ENCODE measurements around the gene VSTM1.
"Not testable (repeated sequence)": the region's sequence is repeated elsewhere in the genome, so short reads cannot be mapped to it uniquely, and the experiment has no call there.

Gene VSTM1, protein sequence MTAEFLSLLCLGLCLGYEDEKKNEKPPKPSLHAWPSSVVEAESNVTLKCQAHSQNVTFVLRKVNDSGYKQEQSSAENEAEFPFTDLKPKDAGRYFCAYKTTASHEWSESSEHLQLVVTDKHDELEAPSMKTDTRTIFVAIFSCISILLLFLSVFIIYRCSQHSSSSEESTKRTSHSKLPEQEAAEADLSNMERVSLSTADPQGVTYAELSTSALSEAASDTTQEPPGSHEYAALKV

GRCh38 chr19:54063350-54064116 lies at the start of gene VSTM1:
TSS of gene VSTM1 (minus strand) at chr19:54063897. CDS start at chr19:54063777, 120 bp downstream.
- no peak for DNase-seq

GRCh38 chr19:54109651-54110050 lies 46.0 kb upstream of the VSTM1 start:
- DNase-seq = no peak

GRCh38 chr19:54108496-54108895 lies 44.8 kb upstream of the VSTM1 start:
- DNase-seq = no peak

- DNase-seq = no peak
Observed at GRCh38 chr19:54107876-54108490, 44.3 kb upstream of the VSTM1 start.

GRCh38 chr19:54106716-54107115 lies 43.0 kb upstream of the VSTM1 start:
- no peak for DNase-seq

DNA sequence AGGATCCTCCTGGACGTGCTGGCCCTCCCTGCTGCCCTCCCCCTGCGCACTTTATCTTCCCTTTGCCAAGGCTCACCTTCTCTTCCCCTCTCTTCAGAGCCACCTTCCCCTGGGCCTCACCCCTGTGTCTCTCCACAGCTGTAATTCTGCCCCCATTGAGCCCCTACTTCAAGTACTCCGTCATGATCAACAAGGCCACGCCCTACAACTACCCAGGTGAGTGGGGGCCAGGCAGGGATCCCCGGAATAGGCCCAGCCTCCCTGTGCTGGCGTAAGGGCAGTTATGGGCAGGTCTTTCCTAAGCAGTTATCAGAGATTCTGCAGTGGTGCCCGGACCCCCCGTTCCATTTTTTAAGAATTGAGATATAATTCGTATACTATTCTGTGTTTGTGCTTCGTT lies 42.1 kb upstream of the VSTM1 start:
- no peak for DNase-seq

- no peak for DNase-seq
Observed at GRCh38 chr19:54104998-54105715, 41.5 kb upstream of the VSTM1 start.

DNA sequence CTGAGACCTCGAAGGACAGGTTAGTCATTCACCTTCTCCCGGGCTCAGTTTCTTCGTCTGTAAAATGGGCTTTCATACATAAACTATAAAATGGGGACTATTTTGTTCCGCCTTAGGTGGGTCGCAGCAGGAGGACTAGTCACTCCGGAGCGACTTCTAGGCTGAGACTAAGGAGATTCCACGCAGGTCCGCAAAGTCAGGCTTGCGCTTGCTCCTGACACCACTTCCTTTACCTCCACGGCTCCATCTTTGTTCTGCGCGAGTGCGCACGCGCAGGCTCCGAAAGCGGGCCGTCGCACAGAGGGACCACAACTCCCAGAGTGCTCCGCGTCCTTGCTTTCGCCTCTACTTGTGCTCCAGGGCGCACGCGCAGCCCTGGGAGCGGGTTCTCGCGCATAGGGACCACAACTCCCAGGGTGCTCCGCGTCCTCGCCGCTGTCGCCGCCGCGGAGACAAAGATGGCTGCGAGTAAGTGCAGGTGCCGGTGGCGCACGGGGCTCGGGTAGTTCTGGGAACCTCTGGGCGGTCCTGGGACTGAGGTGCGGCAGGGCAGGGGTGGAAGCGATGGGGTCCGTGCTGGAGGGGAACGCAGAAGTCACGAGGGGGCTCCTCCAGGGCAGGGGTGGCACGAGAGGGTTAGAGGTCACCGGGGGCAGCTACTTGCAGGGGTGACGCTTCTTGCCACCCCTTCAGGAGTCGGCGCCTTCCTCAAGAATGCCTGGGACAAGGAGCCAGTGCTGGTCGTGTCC lies 38.9 kb upstream of the VSTM1 start, which contains the start of gene NDUFA3:
TSS of gene NDUFA3 (plus strand) at position 435 of the 749 bp plus-strand sequence. CDS start at position 459, 24 bp downstream.
- peak; percentile 98 to 100 for DNase-seq

GRCh38 chr19:54100561-54100960 lies 36.9 kb upstream of the VSTM1 start, which contains the start of gene OSCAR:
TSS of gene OSCAR (minus strand) at chr19:54100803. CDS start at chr19:54100792, 11 bp downstream.
- DNase-seq = peak in 1 of 2 donors; percentile 67

GRCh38 chr19:54099903-54100255 lies 36.2 kb upstream of the VSTM1 start:
- not testable (repeated sequence) for DNase-seq

- no peak for DNase-seq
Observed at GRCh38 chr19:54099190-54099902, 35.6 kb upstream of the VSTM1 start.

GRCh38 chr19:54096617-54097106 lies 33.0 kb upstream of the VSTM1 start:
- peak in 1 of 2 donors; percentile 22 for DNase-seq

DNA sequence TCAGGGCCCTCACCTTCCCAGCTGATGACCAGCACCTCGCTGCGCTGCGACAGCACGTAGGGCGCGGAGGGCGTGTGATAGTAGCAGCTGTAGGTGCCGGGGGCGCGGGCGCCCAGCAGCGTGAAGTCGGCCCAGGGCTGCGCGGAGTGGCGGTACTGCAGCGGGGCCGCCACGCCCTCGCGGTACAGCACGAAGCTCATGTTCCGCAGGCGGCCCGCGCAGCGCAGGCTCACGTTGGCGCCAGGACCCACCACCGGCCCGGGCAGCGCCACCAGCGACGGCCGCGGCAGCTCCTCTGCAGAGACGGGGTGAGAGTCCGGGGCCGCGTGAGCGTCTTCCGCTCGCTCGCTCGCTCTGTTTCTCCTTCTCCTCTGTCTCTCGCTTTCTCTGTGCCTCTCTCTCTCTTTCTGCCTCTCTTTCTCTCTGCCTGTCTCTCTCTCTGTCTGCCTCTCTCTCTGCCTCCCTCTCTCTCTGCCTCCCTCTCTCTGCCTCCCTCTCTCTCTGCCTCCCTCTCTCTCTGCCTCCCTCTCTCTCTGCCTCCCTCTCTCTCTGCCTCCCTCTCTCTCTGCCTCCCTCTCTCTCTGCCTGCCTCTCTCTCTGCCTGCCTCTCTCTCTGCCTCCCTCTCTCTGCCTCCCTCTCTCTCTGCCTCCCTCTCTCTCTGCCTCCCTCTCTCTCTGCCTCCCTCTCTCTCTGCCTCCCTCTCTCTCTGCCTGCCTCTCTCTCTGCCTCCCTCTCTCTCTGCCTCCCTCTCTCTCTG lies 32.3 kb upstream of the VSTM1 start:
- peak; percentile 42 to 66 for DNase-seq

- DNase-seq = no peak
Observed at GRCh38 chr19:54095136-54095858, 31.6 kb upstream of the VSTM1 start.

- no peak for DNase-seq
Observed at GRCh38 chr19:54094426-54095000, 30.8 kb upstream of the VSTM1 start.

GRCh38 chr19:54084410-54084809 lies 20.7 kb upstream of the VSTM1 start:
- no peak for DNase-seq

DNA sequence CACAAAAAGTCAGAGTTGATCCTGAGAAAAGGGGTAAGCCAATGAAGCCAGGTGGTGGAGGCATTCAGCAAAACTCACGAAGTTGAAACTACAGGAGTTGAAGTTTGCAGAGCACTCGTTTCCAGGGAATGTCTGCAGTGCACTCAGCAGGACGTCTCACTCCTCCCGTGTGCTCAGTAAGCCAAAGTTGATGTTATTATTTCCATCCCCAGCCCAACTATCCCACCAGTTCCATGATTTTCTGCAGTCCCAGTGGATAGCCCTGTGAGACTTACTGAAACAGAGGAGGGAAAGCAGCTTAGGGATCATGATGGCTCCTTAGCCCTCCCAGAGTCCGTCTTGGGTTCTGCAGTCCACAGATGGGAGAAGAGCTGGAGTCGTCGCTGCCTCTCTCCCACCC lies 17.3 kb upstream of the VSTM1 start, which contains the start of gene TARM1:
TSS of gene TARM1 (minus strand) at position 334 of the 400 bp plus-strand sequence. CDS start at position 309, 25 bp downstream.
- DNase-seq = no peak

GRCh38 chr19:54077334-54077733 lies 13.6 kb upstream of the VSTM1 start:
- no peak for DNase-seq

GRCh38 chr19:54074851-54075250 lies 11.2 kb upstream of the VSTM1 start:
- DNase-seq = no peak
